Measurements from ENCODE around the gene CHGA. TPM values are rescaled to one million over a fixed set of nuclear protein-coding genes. Genes with fewer than 3 reads are reported as not detected.

The CHGA gene
- total and polyA plus RNA-seq, 10 of the 15 experiments (the other 5 are each of a cell fraction or from before 2014, with no cell fraction given): 0.11 to 0.23 TPM; not detected in 8

DNA sequence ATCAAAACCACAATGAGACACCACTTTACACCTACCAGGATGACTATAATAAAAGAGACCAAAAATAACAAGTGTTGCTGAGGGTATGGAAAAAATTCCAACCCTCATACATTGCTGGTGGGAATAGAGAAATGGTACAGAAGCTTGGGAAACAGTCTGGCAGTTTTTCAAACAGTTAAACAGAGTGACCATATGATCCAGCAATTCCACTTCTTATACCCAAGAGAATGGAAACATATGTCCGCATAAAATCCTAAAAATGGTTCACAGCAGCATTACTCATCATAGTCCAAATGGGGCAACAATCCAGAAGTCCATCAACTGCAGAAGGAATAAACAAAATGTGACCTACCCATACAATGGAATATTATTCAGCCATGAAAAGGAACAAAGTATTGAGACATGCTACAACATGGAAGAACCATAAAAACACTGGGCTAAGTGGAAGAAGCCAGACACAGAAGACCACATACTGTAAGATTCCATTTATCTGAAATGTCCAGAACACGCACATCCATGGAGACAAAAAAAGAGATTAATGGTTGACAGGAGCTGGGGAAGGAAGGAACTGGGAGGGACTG is 44.5 kb downstream of the CHGA start:
- SMC1A ChIA-PET (ENCODE audit: uncharacterized antibody, unreplicated experiment): interaction anchor here (1.0 kb wide), 1 partner anchor 146 kb away, joined by 3 read pairs; no protein-coding TSS in a partner anchor
- DNase-seq (ENCODE audit: low read depth, low spot score) (no peak), ATAC-seq (no peak), FAIRE-seq (no peak)
- Histone ChIP-seq H3K4me2 (ENCODE audit: control insufficient read depth, insufficient read depth) (no peak overlapping the region), H3K4me3 (no peak overlapping the region), H3K9ac (ENCODE audit: control insufficient read depth, insufficient read depth, low read length) (no peak overlapping the region), H3K79me2 (ENCODE audit: control insufficient read depth, insufficient read depth, low read length) (no peaks in the 10 kb centered on the region; the same call in 1 of the 2 replicates), H3K27ac (ENCODE audit: control insufficient read depth, insufficient read depth) (no peak overlapping the region), H3K9me3 (replicated peaks; ENCODE audit: control insufficient read depth, insufficient read depth, low read length) (peaks cover 1% of the 10 kb centered on the region; the same call in 1 of the 3 replicates), H2AFZ (ENCODE audit: control insufficient read depth, low read depth, low read length) (no peak overlapping the region), H3K4me1 (ENCODE audit: control insufficient read depth, insufficient read depth, low read length) (no peaks in the 10 kb centered on the region), H4K20me1 (ENCODE audit: control insufficient read depth, insufficient read depth) (no peaks in the 10 kb centered on the region), H3K27me3 (replicated peaks in 1 of 2; ENCODE audit: control insufficient read depth in 2 of 2, insufficient read depth in 2 of 2, low read length in 1 of 2) (no peaks in the 10 kb centered on the region), H3K36me3 (ENCODE audit: control insufficient read depth in 2 of 2, insufficient read depth in 2 of 2, low read length in 1 of 2) (peaks cover 0 to 2% of the 10 kb centered on the region in 2 experiments; a peak in 2 of 4 replicates)
- 96% methylated on average over 2 of the region's 2 CpGs for WGBS (ENCODE audit: insufficient coverage, insufficient replicate concordance, low lambda C conversion rate, missing lambda C conversion rate)
- intact Hi-C loops (cut with micrococcal nuclease; ENCODE audit: unreplicated experiment) (no loop called here), in situ Hi-C loops (cut with MboI) (no loop called here)
- RAD21 ChIA-PET (ENCODE audit: unreplicated experiment): no interaction called here
- CTCF ChIA-PET: interaction anchor here (1.2 kb wide), 1 partner anchor 15 kb away, joined by 3 read pairs; no protein-coding TSS in a partner anchor
- BruUV-seq (replicated peaks): no TSS peak
- POLR2A ChIA-PET: interaction anchor here (0.6 kb wide), 1 partner anchor 910 kb away, joined by 4 read pairs; no protein-coding TSS in a partner anchor
- TF ChIP-seq, protein P1, sequence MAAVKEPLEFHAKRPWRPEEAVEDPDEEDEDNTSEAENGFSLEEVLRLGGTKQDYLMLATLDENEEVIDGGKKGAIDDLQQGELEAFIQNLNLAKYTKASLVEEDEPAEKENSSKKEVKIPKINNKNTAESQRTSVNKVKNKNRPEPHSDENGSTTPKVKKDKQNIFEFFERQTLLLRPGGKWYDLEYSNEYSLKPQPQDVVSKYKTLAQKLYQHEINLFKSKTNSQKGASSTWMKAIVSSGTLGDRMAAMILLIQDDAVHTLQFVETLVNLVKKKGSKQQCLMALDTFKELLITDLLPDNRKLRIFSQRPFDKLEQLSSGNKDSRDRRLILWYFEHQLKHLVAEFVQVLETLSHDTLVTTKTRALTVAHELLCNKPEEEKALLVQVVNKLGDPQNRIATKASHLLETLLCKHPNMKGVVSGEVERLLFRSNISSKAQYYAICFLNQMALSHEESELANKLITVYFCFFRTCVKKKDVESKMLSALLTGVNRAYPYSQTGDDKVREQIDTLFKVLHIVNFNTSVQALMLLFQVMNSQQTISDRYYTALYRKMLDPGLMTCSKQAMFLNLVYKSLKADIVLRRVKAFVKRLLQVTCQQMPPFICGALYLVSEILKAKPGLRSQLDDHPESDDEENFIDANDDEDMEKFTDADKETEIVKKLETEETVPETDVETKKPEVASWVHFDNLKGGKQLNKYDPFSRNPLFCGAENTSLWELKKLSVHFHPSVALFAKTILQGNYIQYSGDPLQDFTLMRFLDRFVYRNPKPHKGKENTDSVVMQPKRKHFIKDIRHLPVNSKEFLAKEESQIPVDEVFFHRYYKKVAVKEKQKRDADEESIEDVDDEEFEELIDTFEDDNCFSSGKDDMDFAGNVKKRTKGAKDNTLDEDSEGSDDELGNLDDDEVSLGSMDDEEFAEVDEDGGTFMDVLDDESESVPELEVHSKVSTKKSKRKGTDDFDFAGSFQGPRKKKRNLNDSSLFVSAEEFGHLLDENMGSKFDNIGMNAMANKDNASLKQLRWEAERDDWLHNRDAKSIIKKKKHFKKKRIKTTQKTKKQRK (IDR thresholded peaks at IDR 0.05; ENCODE audit: low read depth, low read length): no peak
- TF ChIP-seq, protein P2, sequence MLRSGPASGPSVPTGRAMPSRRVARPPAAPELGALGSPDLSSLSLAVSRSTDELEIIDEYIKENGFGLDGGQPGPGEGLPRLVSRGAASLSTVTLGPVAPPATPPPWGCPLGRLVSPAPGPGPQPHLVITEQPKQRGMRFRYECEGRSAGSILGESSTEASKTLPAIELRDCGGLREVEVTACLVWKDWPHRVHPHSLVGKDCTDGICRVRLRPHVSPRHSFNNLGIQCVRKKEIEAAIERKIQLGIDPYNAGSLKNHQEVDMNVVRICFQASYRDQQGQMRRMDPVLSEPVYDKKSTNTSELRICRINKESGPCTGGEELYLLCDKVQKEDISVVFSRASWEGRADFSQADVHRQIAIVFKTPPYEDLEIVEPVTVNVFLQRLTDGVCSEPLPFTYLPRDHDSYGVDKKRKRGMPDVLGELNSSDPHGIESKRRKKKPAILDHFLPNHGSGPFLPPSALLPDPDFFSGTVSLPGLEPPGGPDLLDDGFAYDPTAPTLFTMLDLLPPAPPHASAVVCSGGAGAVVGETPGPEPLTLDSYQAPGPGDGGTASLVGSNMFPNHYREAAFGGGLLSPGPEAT (IDR thresholded peaks at IDR 0.05; ENCODE audit: low read depth): no peak
- TF ChIP-seq NFIC (IDR thresholded peaks at IDR 0.05; ENCODE audit: low read depth, low read length) (no peak), SUZ12 (IDR thresholded peaks at IDR 0.05; ENCODE audit: unreplicated experiment) (no peak), BRCA1 (IDR thresholded peaks at IDR 0.05; ENCODE audit: low read depth, low read length) (no peak), CHD4 (IDR thresholded peaks at IDR 0.05) (no peak), BMI1 (IDR thresholded peaks at IDR 0.05; ENCODE audit: borderline replicate concordance) (no peak), PML (IDR thresholded peaks at IDR 0.05; ENCODE audit: low read length) (no peak), CHD1 (IDR thresholded peaks at IDR 0.05; ENCODE audit: low read depth, low read length) (no peak)
- TF ChIP-seq, protein P3, sequence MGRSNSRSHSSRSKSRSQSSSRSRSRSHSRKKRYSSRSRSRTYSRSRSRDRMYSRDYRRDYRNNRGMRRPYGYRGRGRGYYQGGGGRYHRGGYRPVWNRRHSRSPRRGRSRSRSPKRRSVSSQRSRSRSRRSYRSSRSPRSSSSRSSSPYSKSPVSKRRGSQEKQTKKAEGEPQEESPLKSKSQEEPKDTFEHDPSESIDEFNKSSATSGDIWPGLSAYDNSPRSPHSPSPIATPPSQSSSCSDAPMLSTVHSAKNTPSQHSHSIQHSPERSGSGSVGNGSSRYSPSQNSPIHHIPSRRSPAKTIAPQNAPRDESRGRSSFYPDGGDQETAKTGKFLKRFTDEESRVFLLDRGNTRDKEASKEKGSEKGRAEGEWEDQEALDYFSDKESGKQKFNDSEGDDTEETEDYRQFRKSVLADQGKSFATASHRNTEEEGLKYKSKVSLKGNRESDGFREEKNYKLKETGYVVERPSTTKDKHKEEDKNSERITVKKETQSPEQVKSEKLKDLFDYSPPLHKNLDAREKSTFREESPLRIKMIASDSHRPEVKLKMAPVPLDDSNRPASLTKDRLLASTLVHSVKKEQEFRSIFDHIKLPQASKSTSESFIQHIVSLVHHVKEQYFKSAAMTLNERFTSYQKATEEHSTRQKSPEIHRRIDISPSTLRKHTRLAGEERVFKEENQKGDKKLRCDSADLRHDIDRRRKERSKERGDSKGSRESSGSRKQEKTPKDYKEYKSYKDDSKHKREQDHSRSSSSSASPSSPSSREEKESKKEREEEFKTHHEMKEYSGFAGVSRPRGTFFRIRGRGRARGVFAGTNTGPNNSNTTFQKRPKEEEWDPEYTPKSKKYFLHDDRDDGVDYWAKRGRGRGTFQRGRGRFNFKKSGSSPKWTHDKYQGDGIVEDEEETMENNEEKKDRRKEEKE (IDR thresholded peaks at IDR 0.05): no peak
- TF ChIP-seq, protein P4, sequence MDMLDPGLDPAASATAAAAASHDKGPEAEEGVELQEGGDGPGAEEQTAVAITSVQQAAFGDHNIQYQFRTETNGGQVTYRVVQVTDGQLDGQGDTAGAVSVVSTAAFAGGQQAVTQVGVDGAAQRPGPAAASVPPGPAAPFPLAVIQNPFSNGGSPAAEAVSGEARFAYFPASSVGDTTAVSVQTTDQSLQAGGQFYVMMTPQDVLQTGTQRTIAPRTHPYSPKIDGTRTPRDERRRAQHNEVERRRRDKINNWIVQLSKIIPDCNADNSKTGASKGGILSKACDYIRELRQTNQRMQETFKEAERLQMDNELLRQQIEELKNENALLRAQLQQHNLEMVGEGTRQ (IDR thresholded peaks at IDR 0.05; ENCODE audit: borderline replicate concordance, low read depth, low read length): no peak

Measured in GM12878 (cell line).